T follicular helper cell (primary cell): ENCODE results near the gene PICALM.

Experiments used
- DNase-seq: peaks from one replicate; pipeline ENCODE4 v3.0.0-alpha.2; 2020; ENCODE audit warnings: low read depth

Gene PICALM

GRCh38 chr11:86047275-86047991 lies 21.5 kb downstream of the PICALM start:
- no peak for DNase-seq

- DNase-seq = no peak
Observed at GRCh38 chr11:86046116-86046515, 22.8 kb downstream of the PICALM start.

- DNase-seq = no peak
Observed at GRCh38 chr11:86043765-86044503, 24.9 kb downstream of the PICALM start.

GRCh38 chr11:86041975-86042378 lies 26.9 kb downstream of the PICALM start:
- DNase-seq = peak; percentile 29

- no peak for DNase-seq
Observed at GRCh38 chr11:86040919-86041850, 27.7 kb downstream of the PICALM start.

- DNase-seq = no peak
Observed at GRCh38 chr11:86039094-86039493, 29.8 kb downstream of the PICALM start.

GRCh38 chr11:86037743-86038142 lies 31.1 kb downstream of the PICALM start:
- no peak for DNase-seq

GRCh38 chr11:86035920-86036319 lies 33.0 kb downstream of the PICALM start:
- DNase-seq = no peak

- DNase-seq = no peak
Observed at GRCh38 chr11:86035164-86035563, 33.7 kb downstream of the PICALM start.

- DNase-seq = no peak
Observed at GRCh38 chr11:86034710-86035109, 34.2 kb downstream of the PICALM start.

GRCh38 chr11:86021377-86021776 lies 47.5 kb downstream of the PICALM start:
- no peak for DNase-seq

GRCh38 chr11:86018249-86018648 lies 50.6 kb downstream of the PICALM start:
- no peak for DNase-seq

- no peak for DNase-seq
Observed at GRCh38 chr11:86016451-86016850, 52.4 kb downstream of the PICALM start.

GRCh38 chr11:86015699-86016098 lies 53.2 kb downstream of the PICALM start:
- DNase-seq = no peak

GRCh38 chr11:86014221-86014620 lies 54.7 kb downstream of the PICALM start:
- DNase-seq = no peak

- DNase-seq = no peak
Observed at GRCh38 chr11:86013713-86014112, 55.2 kb downstream of the PICALM start.

- DNase-seq = no peak
Observed at GRCh38 chr11:86011175-86011574, 57.7 kb downstream of the PICALM start.

GRCh38 chr11:86003654-86004053 lies 65.2 kb downstream of the PICALM start:
- DNase-seq = no peak

- DNase-seq = no peak
Observed at GRCh38 chr11:86002431-86002830, 66.5 kb downstream of the PICALM start.

GRCh38 chr11:85991508-85991907 lies 77.4 kb downstream of the PICALM start:
- no peak for DNase-seq

- no peak for DNase-seq
Observed at GRCh38 chr11:85989746-85990145, 79.1 kb downstream of the PICALM start.

- no peak for DNase-seq
Observed at GRCh38 chr11:85988780-85989179, 80.1 kb downstream of the PICALM start.
